ENCODE results near the gene WDR17.

WDR17 gene

GRCh38 chr4:176222149-176222548, 156.5 kb downstream of the WDR17 start:
- TF ChIP-seq CTCF (IDR thresholded peaks at IDR 0.05; ENCODE audit: extremely low read depth, missing control alignments): no peak
- no peak for DNase-seq (ENCODE audit: low spot score)

GRCh38 chr4:176223561-176223960, 157.9 kb downstream of the WDR17 start:
- no peak for TF ChIP-seq CTCF (IDR thresholded peaks at IDR 0.05; ENCODE audit: extremely low read depth, missing control alignments)
- no peak for DNase-seq (ENCODE audit: low spot score)

- no peak for DNase-seq (ENCODE audit: low spot score)
- no peak for TF ChIP-seq CTCF (IDR thresholded peaks at IDR 0.05; ENCODE audit: extremely low read depth, missing control alignments)
Observed at GRCh38 chr4:176226736-176227135, 161.1 kb downstream of the WDR17 start.

- no peak for TF ChIP-seq CTCF (IDR thresholded peaks at IDR 0.05; ENCODE audit: extremely low read depth, missing control alignments)
- no peak for DNase-seq (ENCODE audit: low spot score)
Observed at GRCh38 chr4:176229645-176230044, 164.0 kb downstream of the WDR17 start.
